HepG2 (cell line): Measurements from ENCODE around the gene MAN1A1. TPM values are rescaled to one million over a fixed set of nuclear protein-coding genes. Genes with fewer than 3 reads are reported as not detected.

Source experiments
- CCAR2 ChIP-seq: fragments of 200-400 bp; formaldehyde crosslinking; optimal IDR thresholded peaks from 2 replicates; pipeline ENCODE3; 2018; ENCODE audit warnings: low read depth, mild to moderate bottlenecking, low read length, moderate library complexity
- CREM ChIP-seq, 2 experiments: sonication (generic) in 1 of 2; formaldehyde crosslinking in 1 of 2; IDR thresholded peaks; 2 replicates each; pipeline versions ENCODE4 v1.4.0 to v1.6.1; 2016 to 2020; ENCODE audit warnings: antibody characterized with exemption in 1 of 2, mild to moderate bottlenecking in 1 of 2, missing genetic modification reagents in 1 of 2
- FOXO4 ChIP-seq: sonication (generic); formaldehyde crosslinking; conservative IDR thresholded peaks from 2 replicates; pipeline ENCODE4 v1.8.1; 2023; ENCODE audit warnings: missing genetic modification reagents
- JARID2 ChIP-seq: sonication (generic); formaldehyde crosslinking; IDR thresholded peaks from 2 replicates; pipeline ENCODE4 v1.8.1; 2023; ENCODE audit warnings: missing genetic modification reagents, inconsistent platforms; ENCODE audit not compliant: insufficient replicate concordance
- JUNB ChIP-seq: sonication (generic); formaldehyde crosslinking; IDR thresholded peaks from 2 replicates; pipeline ENCODE4 v1.8.0; 2022; ENCODE audit warnings: missing genetic modification reagents, mild to moderate bottlenecking, borderline replicate concordance
- MTA3 ChIP-seq: sonication (generic); formaldehyde crosslinking; IDR thresholded peaks from 2 replicates; pipeline ENCODE4 v1.4.0; 2020; ENCODE audit warnings: missing genetic modification reagents
- NR2F2 ChIP-seq: IDR thresholded peaks from 2 replicates; pipeline ENCODE4 v1.6.1; 2012; ENCODE audit warnings: low read depth, inconsistent platforms, borderline replicate concordance
- YEATS2 ChIP-seq: sonication (generic); formaldehyde crosslinking; IDR thresholded peaks from 2 replicates; pipeline ENCODE4 v1.4.0; 2020; ENCODE audit warnings: missing genetic modification reagents, borderline replicate concordance
- ZHX2 ChIP-seq, 2 experiments: sonication (generic) in 1 of 2; formaldehyde crosslinking in 1 of 2; IDR thresholded peaks; 2 replicates each; pipeline versions ENCODE4 v1.6.1 to v1.9.0; 2014 to 2022; ENCODE audit warnings: antibody characterized with exemption in 1 of 2, borderline replicate concordance in 1 of 2, inconsistent platforms in 1 of 2, low read depth in 1 of 2, missing genetic modification reagents in 1 of 2
- ZNF563 ChIP-seq: sonication (generic); formaldehyde crosslinking; IDR thresholded peaks from 2 replicates; pipeline ENCODE4 v1.8.0; 2022; ENCODE audit warnings: mild to moderate bottlenecking, moderate library complexity, missing genetic modification reagents
- ZNF713 ChIP-seq: sonication (generic); formaldehyde crosslinking; IDR thresholded peaks from 2 replicates; pipeline ENCODE4 v1.4.0; 2020; ENCODE audit warnings: mild to moderate bottlenecking, missing genetic modification reagents
- polyA plus RNA-seq, 8 experiments: library from polyadenylated mRNA; depleted of rRNA in 3 of 8; stranded (reverse) in 7 of 8; unstranded in 1 of 8; fragments of >200 nt; fragmentation: Illumina TruSeq in 4 of 8; extraction: Trizol in 4 of 8; gene quantifications; 2 replicates each; pipeline versions ENCODE4 v1.2.1 to v1.2.3, GENCODE V29; 2011 to 2016; ENCODE audit warnings: low read depth in 4 of 8, missing spikeins in 1 of 8, mixed read lengths in 1 of 8; ENCODE audit not compliant: insufficient read depth in 1 of 8
- total RNA-seq, 5 experiments: library from RNA; depleted of rRNA; stranded (reverse); fragments of >200 nt; fragmentation: Illumina TruSeq; extraction: Trizol; gene quantifications; 2 replicates each; pipeline ENCODE4 v1.2.3, GENCODE V29; 2016; ENCODE audit warnings: low read depth in 1 of 5
- TF ChIP-seq, protein P1 (sequence below), 2 experiments: fragments of 450-650 bp in 1 of 2; sonication (generic) in 1 of 2; formaldehyde crosslinking in 1 of 2; IDR thresholded peaks; 2 replicates each; pipeline versions ENCODE4 v1.6.1 to v1.8.0; 2016 to 2022; ENCODE audit warnings: antibody characterized with exemption in 1 of 2, mild to moderate bottlenecking in 1 of 2, missing genetic modification reagents in 1 of 2

Gene MAN1A1
- total and polyA plus RNA-seq, 2 of the 13 experiments (the other 11 are each of a cell fraction or from before 2014, with no cell fraction given), result 156 to 236 TPM

DNA sequence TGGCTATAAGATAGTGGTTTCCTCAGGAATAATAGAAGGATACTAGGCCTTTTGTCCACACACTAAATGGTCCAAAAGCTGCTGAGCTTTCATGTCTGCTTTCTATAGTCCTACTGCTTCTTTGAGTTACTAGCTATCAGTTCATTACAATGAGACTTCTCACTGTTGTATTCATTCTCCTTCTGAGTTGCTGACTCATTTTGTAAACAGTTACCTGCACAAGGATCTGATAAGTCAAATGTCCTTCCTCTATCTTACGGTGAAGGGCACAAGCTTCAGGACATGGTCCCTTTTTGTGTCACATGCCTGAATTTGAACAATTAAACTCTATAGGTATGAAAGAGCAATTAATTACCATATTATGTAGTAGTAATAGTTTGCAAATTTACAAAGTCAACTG, 90.5 kb downstream of the MAN1A1 start (continued):
- TF ChIP-seq JUNB (peak; percentile 92), CCAR2 (no peak), JARID2 (no peak), ZHX2 (IDR thresholded peaks at IDR 0.05; ENCODE audit: low read depth) (no peak), ZHX2 (CRISPR knock-in tag; IDR thresholded peaks at IDR 0.05; ENCODE audit: borderline replicate concordance) (no peak), NR2F2 (no peak), YEATS2 (CRISPR knock-in tag) (peak; percentile 50; the same call in 1 of the 2 replicates), ZNF563 (CRISPR knock-in tag) (no peak), CREM (IDR thresholded peaks at IDR 0.05) (peak; percentile 74; the same call in 1 of the 2 replicates), CREM (CRISPR knock-in tag; IDR thresholded peaks at IDR 0.05) (no peak), MTA3 (CRISPR knock-in tag) (no peak), ZNF713 (CRISPR knock-in tag) (no peak), FOXO4 (CRISPR knock-in tag) (no peak)
- TF ChIP-seq, protein P1, sequence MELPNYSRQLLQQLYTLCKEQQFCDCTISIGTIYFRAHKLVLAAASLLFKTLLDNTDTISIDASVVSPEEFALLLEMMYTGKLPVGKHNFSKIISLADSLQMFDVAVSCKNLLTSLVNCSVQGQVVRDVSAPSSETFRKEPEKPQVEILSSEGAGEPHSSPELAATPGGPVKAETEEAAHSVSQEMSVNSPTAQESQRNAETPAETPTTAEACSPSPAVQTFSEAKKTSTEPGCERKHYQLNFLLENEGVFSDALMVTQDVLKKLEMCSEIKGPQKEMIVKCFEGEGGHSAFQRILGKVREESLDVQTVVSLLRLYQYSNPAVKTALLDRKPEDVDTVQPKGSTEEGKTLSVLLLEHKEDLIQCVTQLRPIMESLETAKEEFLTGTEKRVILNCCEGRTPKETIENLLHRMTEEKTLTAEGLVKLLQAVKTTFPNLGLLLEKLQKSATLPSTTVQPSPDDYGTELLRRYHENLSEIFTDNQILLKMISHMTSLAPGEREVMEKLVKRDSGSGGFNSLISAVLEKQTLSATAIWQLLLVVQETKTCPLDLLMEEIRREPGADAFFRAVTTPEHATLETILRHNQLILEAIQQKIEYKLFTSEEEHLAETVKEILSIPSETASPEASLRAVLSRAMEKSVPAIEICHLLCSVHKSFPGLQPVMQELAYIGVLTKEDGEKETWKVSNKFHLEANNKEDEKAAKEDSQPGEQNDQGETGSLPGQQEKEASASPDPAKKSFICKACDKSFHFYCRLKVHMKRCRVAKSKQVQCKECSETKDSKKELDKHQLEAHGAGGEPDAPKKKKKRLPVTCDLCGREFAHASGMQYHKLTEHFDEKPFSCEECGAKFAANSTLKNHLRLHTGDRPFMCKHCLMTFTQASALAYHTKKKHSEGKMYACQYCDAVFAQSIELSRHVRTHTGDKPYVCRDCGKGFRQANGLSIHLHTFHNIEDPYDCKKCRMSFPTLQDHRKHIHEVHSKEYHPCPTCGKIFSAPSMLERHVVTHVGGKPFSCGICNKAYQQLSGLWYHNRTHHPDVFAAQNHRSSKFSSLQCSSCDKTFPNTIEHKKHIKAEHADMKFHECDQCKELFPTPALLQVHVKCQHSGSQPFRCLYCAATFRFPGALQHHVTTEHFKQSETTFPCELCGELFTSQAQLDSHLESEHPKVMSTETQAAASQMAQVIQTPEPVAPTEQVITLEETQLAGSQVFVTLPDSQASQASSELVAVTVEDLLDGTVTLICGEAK (IDR thresholded peaks at IDR 0.05), result no peak
- TF ChIP-seq, protein P1 (CRISPR knock-in tag; IDR thresholded peaks at IDR 0.05), result no peak
